Stomach (tissue), 4 donors: ENCODE results near the gene AFDN.

Experiments used
- EP300 ChIP-seq: sonication (generic); formaldehyde crosslinking; IDR thresholded peaks from one replicate; pipeline ENCODE4 v1.6.1; 2017; ENCODE audit warnings: antibody characterized with exemption
- POLR2A ChIP-seq, 4 donors: fragments of 450-650 bp; IDR thresholded peaks; one replicate each; pipeline ENCODE4 v1.6.1; 2016; ENCODE audit warnings: antibody characterized with exemption in 4 of 4, control low read depth in 2 of 4, mild to moderate bottlenecking in 1 of 4, moderate library complexity in 1 of 4
- TF ChIP-seq, protein P1 (sequence below), 7 experiments: fragments of 450-650 bp in 4 of 7; fragments of 200-600 bp in 3 of 7; sonication (generic) in 3 of 7; IDR thresholded peaks; one replicate each; pipeline ENCODE4 v1.5.1; 2016 to 2019; ENCODE audit warnings: antibody characterized with exemption in 7 of 7, control low read depth in 2 of 7, mild to moderate bottlenecking in 1 of 7

DNA sequence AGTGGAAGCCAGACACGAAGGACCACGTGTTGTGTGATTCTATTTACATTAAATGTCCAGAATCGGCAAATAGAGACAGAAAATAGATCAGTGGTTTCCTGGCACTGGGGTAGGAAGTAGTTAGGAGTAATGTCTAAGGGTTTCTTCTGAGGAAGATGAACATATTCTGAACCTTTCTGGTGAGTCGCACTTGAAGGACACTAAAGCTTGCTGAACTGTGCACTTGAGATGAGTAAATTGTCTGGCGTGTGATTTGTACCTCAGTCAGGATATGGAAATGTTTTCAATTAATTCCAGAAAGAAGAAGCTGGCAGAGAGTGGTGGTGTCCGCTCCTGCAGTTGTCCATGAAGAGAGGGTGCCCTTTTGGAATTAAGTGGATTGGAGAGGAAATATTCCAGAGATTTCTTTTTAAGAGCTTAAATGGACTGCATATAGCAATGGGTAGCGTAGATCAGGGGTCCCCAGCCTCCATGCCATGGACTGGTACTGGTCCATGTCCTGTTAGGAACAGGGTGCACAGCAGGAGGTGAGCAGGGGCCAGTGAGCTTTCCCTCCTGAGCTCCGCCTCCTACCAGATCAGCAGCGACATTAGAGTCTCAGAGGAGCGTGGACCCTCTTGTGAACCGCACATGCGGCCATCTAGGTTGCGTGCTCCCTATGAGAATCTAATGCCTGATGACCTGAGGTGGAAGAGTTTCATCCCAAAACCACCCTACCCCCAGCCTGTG lies 158.3 kb downstream of the AFDN start:
- TF ChIP-seq EP300 (no peak), POLR2A (IDR thresholded peaks at IDR 0.05) (no peak)
- TF ChIP-seq, protein P1, sequence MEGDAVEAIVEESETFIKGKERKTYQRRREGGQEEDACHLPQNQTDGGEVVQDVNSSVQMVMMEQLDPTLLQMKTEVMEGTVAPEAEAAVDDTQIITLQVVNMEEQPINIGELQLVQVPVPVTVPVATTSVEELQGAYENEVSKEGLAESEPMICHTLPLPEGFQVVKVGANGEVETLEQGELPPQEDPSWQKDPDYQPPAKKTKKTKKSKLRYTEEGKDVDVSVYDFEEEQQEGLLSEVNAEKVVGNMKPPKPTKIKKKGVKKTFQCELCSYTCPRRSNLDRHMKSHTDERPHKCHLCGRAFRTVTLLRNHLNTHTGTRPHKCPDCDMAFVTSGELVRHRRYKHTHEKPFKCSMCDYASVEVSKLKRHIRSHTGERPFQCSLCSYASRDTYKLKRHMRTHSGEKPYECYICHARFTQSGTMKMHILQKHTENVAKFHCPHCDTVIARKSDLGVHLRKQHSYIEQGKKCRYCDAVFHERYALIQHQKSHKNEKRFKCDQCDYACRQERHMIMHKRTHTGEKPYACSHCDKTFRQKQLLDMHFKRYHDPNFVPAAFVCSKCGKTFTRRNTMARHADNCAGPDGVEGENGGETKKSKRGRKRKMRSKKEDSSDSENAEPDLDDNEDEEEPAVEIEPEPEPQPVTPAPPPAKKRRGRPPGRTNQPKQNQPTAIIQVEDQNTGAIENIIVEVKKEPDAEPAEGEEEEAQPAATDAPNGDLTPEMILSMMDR (IDR thresholded peaks at IDR 0.05): no peak
